ENCODE measurements around the gene BAZ2B. TPM values are rescaled to one million over a fixed set of nuclear protein-coding genes. Genes with fewer than 3 reads are reported as not detected.

The BAZ2B gene
- total RNA-seq, 4 donors from 2014 or later: 104 to 301 (median 157) TPM

DNA sequence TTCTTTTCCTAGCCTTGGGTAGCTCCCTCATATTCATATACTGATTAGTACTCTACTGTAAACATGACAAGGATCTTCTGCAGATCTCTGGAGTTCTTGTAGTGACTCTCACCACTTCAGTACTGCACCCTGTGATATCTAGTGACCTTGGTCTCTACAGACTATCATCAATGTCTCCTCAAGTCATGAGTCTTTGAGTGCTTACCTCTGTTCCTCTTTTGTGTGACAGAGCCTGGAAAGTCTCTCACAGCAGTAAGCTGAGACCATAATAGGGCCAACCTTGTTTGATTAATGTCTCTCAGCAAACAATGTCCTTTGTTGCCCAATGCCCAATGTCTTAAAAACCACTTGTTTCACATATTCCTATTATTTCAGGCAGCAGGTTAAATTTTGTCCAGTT is 34.2 kb upstream of the BAZ2B start:
- no peak overlapping the region for H3K4me3 ChIP-seq
- no peaks in the 10 kb centered on the region for H3K36me3 ChIP-seq
- H3K27ac ChIP-seq: no peak overlapping the region
- DNase-seq: no peak
- H3K9me3 ChIP-seq: peaks cover 0 to 6% (median 0%) of the 10 kb centered on the region in 4 donors
- no peaks in the 10 kb centered on the region for H3K4me1 ChIP-seq
- TF ChIP-seq, protein P1, sequence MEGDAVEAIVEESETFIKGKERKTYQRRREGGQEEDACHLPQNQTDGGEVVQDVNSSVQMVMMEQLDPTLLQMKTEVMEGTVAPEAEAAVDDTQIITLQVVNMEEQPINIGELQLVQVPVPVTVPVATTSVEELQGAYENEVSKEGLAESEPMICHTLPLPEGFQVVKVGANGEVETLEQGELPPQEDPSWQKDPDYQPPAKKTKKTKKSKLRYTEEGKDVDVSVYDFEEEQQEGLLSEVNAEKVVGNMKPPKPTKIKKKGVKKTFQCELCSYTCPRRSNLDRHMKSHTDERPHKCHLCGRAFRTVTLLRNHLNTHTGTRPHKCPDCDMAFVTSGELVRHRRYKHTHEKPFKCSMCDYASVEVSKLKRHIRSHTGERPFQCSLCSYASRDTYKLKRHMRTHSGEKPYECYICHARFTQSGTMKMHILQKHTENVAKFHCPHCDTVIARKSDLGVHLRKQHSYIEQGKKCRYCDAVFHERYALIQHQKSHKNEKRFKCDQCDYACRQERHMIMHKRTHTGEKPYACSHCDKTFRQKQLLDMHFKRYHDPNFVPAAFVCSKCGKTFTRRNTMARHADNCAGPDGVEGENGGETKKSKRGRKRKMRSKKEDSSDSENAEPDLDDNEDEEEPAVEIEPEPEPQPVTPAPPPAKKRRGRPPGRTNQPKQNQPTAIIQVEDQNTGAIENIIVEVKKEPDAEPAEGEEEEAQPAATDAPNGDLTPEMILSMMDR (IDR thresholded peaks at IDR 0.05): no peak
- TF ChIP-seq POLR2A (IDR thresholded peaks at IDR 0.05): no peak
- no peaks in the 10 kb centered on the region for H3K27me3 ChIP-seq

DNA sequence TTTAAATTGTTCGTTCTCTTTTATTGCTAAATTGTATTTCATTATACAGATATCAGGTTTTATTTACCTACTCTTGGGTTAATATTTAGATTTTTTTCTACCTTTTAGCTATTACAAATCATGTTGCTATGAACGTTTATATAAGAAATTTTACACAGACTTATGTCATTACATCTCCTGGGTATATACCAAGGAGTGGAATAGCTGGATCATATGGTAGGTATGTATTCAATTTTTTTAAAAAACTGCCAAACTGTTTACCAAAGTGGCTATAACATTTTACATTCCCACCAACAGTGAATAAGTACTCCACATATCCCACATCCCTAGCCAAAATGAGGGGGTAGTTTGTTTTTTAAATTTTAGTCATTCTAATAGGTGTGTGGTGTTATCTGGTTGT is 32.3 kb upstream of the BAZ2B start:
- Histone ChIP-seq H3K4me3 (no peak overlapping the region), H3K27ac (no peak overlapping the region), H3K27me3 (no peaks in the 10 kb centered on the region), H3K4me1 (no peaks in the 10 kb centered on the region), H3K36me3 (no peaks in the 10 kb centered on the region), H3K9me3 (no peaks in the 10 kb centered on the region)
- DNase-seq: no peak
- TF ChIP-seq, protein P1 (IDR thresholded peaks at IDR 0.05): no peak

GRCh38 chr2:159647667-159648066 is 31.3 kb upstream of the BAZ2B start:
- DNase-seq: no peak
- no peak for TF ChIP-seq POLR2A (IDR thresholded peaks at IDR 0.05)
- TF ChIP-seq, protein P1 (IDR thresholded peaks at IDR 0.05): no peak
- Histone ChIP-seq H3K36me3 (no peaks in the 10 kb centered on the region), H3K4me3 (no peak overlapping the region), H3K27me3 (no peaks in the 10 kb centered on the region), H3K4me1 (no peaks in the 10 kb centered on the region), H3K9me3 (no peaks in the 10 kb centered on the region), H3K27ac (no peak overlapping the region)

DNA sequence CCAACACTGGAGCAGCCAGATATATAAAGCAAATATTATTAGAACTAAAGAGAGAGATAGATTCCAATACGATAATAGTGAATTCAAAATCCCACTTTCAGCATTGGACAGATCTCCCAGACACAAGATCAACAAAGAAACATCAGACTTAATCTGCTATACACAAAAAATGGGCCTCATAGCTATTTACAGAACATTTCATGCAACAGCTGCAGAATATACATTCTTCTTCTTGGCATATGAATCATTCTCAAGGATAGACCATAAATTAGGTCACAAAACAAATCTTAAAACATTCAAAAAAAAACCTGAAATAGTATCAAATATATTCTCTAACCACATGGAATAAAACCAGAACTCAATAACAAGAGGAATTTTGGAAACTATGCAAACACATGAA is 23.8 kb upstream of the BAZ2B start:
- DNase-seq: no peak
- Histone ChIP-seq H3K4me1 (no peaks in the 10 kb centered on the region), H3K4me3 (no peak overlapping the region), H3K9me3 (no peaks in the 10 kb centered on the region), H3K27me3 (no peaks in the 10 kb centered on the region), H3K27ac (no peak overlapping the region), H3K36me3 (no peaks in the 10 kb centered on the region)
- no peak for TF ChIP-seq POLR2A (IDR thresholded peaks at IDR 0.05)
- TF ChIP-seq, protein P1 (IDR thresholded peaks at IDR 0.05): no peak

- no peaks in the 10 kb centered on the region for H3K36me3 ChIP-seq
- no peak for TF ChIP-seq POLR2A (IDR thresholded peaks at IDR 0.05)
- TF ChIP-seq, protein P1 (IDR thresholded peaks at IDR 0.05): no peak
- no peaks in the 10 kb centered on the region for H3K27me3 ChIP-seq
- no peak overlapping the region for H3K27ac ChIP-seq
- H3K9me3 ChIP-seq: no peaks in the 10 kb centered on the region
- H3K4me1 ChIP-seq: no peaks in the 10 kb centered on the region
- no peak overlapping the region for H3K4me3 ChIP-seq
- no peak for DNase-seq
These were observed 23.4 kb upstream of the BAZ2B start for GRCh38 chr2:159639712-159640111.

GRCh38 chr2:159639071-159639470 is 22.7 kb upstream of the BAZ2B start:
- Histone ChIP-seq H3K9me3 (no peaks in the 10 kb centered on the region), H3K4me3 (no peak overlapping the region), H3K36me3 (no peaks in the 10 kb centered on the region), H3K27me3 (no peaks in the 10 kb centered on the region), H3K27ac (no peak overlapping the region), H3K4me1 (no peaks in the 10 kb centered on the region)
- TF ChIP-seq, protein P1 (IDR thresholded peaks at IDR 0.05): no peak
- TF ChIP-seq POLR2A (IDR thresholded peaks at IDR 0.05): no peak
- DNase-seq: no peak
